Adipocyte (in vitro differentiated cells): ENCODE measurements around the gene RFTN1.

Experiments used
- DNase-seq: peaks from one replicate; pipeline ENCODE4 v3.0.0-alpha.2; 2015; ENCODE audit warnings: low read depth
- H3K27me3 ChIP-seq: replicated peaks from 2 replicates; pipeline ENCODE4 v1.7.0; 2013; ENCODE audit warnings: mild to moderate bottlenecking, low read length, moderate library complexity; ENCODE audit not compliant: control insufficient read depth, insufficient read depth
- H3K36me3 ChIP-seq: 2 replicates; pipeline ENCODE4 v1.7.0; 2013; ENCODE audit warnings: low read length, mild to moderate bottlenecking, moderate library complexity; ENCODE audit not compliant: control insufficient read depth, insufficient read depth, severe bottlenecking
- H3K4me1 ChIP-seq: 2 replicates; pipeline ENCODE4 v1.7.0; 2013; ENCODE audit warnings: mild to moderate bottlenecking, low read length, moderate library complexity; ENCODE audit not compliant: control insufficient read depth, insufficient read depth
- H3K4me3 ChIP-seq: 2 replicates; pipeline ENCODE4 v1.7.0; 2013; ENCODE audit warnings: mild to moderate bottlenecking, low read length, moderate library complexity
- H3K9ac ChIP-seq: 2 replicates; pipeline ENCODE4 v1.7.0; 2013; ENCODE audit warnings: mild to moderate bottlenecking, low read length, moderate library complexity
- H3K9me3 ChIP-seq: 2 replicates; pipeline ENCODE4 v1.7.0; 2013; ENCODE audit warnings: mild to moderate bottlenecking, low read length, moderate library complexity; ENCODE audit not compliant: control insufficient read depth

Gene RFTN1

GRCh38 chr3:16338999-16339398 lies 174.5 kb downstream of the RFTN1 start:
- peak; percentile 98 for DNase-seq
- Histone ChIP-seq H3K36me3 (peaks cover 9% of the 10 kb centered on the region), H3K27me3 (no peaks in the 10 kb centered on the region), H3K9ac (peak overlapping the region; percentile 20), H3K4me3 (peak overlapping the region; percentile 4), H3K4me1 (peaks cover 28% of the 10 kb centered on the region), H3K9me3 (peaks cover 3% of the 10 kb centered on the region)

- Histone ChIP-seq H3K27me3 (no peaks in the 10 kb centered on the region), H3K4me3 (no peak overlapping the region), H3K4me1 (peaks cover 35% of the 10 kb centered on the region), H3K9ac (no peak overlapping the region), H3K36me3 (peaks cover 9% of the 10 kb centered on the region), H3K9me3 (peaks cover 3% of the 10 kb centered on the region)
- peak; percentile 4 for DNase-seq
Measured at GRCh38 chr3:16337856-16338540, 175.5 kb downstream of the RFTN1 start.

- DNase-seq: no peak
- no peaks in the 10 kb centered on the region for H3K27me3 ChIP-seq
Measured at GRCh38 chr3:16336825-16337224, 176.7 kb downstream of the RFTN1 start.

GRCh38 chr3:16335772-16336645 lies 177.5 kb downstream of the RFTN1 start:
- Histone ChIP-seq H3K4me3 (no peak overlapping the region), H3K9me3 (peaks cover 14% of the 10 kb centered on the region), H3K36me3 (peaks cover 12% of the 10 kb centered on the region), H3K4me1 (peaks cover 44% of the 10 kb centered on the region), H3K27me3 (no peaks in the 10 kb centered on the region), H3K9ac (no peak overlapping the region)
- no peak for DNase-seq

More at GRCh38 chr3:16336825-16337224, 176.7 kb downstream of the RFTN1 start:
- Histone ChIP-seq H3K36me3 (peaks cover 9% of the 10 kb centered on the region), H3K9me3 (peaks cover 6% of the 10 kb centered on the region), H3K4me3 (no peak overlapping the region), H3K4me1 (peaks cover 44% of the 10 kb centered on the region), H3K9ac (no peak overlapping the region)

GRCh38 chr3:16335333-16335732 lies 178.2 kb downstream of the RFTN1 start:
- H3K9me3 ChIP-seq: peaks cover 15% of the 10 kb centered on the region
- H3K4me3 ChIP-seq: no peak overlapping the region
- DNase-seq: no peak
- H3K36me3 ChIP-seq: peaks cover 14% of the 10 kb centered on the region
- no peaks in the 10 kb centered on the region for H3K27me3 ChIP-seq
- H3K9ac ChIP-seq: no peak overlapping the region
- peaks cover 44% of the 10 kb centered on the region for H3K4me1 ChIP-seq

- peaks cover 44% of the 10 kb centered on the region for H3K4me1 ChIP-seq
- H3K36me3 ChIP-seq: peaks cover 18% of the 10 kb centered on the region
- H3K9ac ChIP-seq: no peak overlapping the region
- H3K27me3 ChIP-seq: no peaks in the 10 kb centered on the region
- DNase-seq: no peak
- H3K4me3 ChIP-seq: no peak overlapping the region
- H3K9me3 ChIP-seq: peaks cover 15% of the 10 kb centered on the region
Measured at GRCh38 chr3:16334909-16335308, 178.6 kb downstream of the RFTN1 start.

- peaks cover 15% of the 10 kb centered on the region for H3K9me3 ChIP-seq
- no peaks in the 10 kb centered on the region for H3K27me3 ChIP-seq
- DNase-seq: peak; percentile 65
- H3K4me3 ChIP-seq: peak overlapping the region; percentile 3
- H3K36me3 ChIP-seq: peaks cover 19% of the 10 kb centered on the region
- peaks cover 28% of the 10 kb centered on the region for H3K4me1 ChIP-seq
- peak overlapping the region; percentile 24 for H3K9ac ChIP-seq
Measured at GRCh38 chr3:16332904-16333426, 180.5 kb downstream of the RFTN1 start.

GRCh38 chr3:16331319-16331883 lies 182.1 kb downstream of the RFTN1 start:
- Histone ChIP-seq H3K4me3 (no peak overlapping the region), H3K36me3 (peaks cover 20% of the 10 kb centered on the region), H3K9ac (no peak overlapping the region), H3K4me1 (peaks cover 27% of the 10 kb centered on the region), H3K27me3 (no peaks in the 10 kb centered on the region), H3K9me3 (peaks cover 15% of the 10 kb centered on the region)
- DNase-seq: no peak

- Histone ChIP-seq H3K27me3 (no peaks in the 10 kb centered on the region), H3K9me3 (peaks cover 15% of the 10 kb centered on the region), H3K36me3 (peaks cover 24% of the 10 kb centered on the region), H3K4me3 (no peak overlapping the region), H3K4me1 (peaks cover 26% of the 10 kb centered on the region), H3K9ac (no peak overlapping the region)
- no peak for DNase-seq
Measured at GRCh38 chr3:16330351-16330750, 183.1 kb downstream of the RFTN1 start.

- H3K4me1 ChIP-seq: peaks cover 23% of the 10 kb centered on the region
- H3K9ac ChIP-seq: no peak overlapping the region
- H3K4me3 ChIP-seq: no peak overlapping the region
- DNase-seq: no peak
- H3K27me3 ChIP-seq: no peaks in the 10 kb centered on the region
- H3K36me3 ChIP-seq: peaks cover 26% of the 10 kb centered on the region
- H3K9me3 ChIP-seq: peaks cover 15% of the 10 kb centered on the region
Measured at GRCh38 chr3:16329826-16330129, 183.7 kb downstream of the RFTN1 start.
